HG03095 (cell line): ENCODE results near the gene SENP8.
"Not testable (repeated sequence)": the region's sequence is repeated elsewhere in the genome, so short reads cannot be mapped to it uniquely, and the experiment has no call there.

Experiments used
- ATAC-seq: cut with Tn5 transposase; IDR thresholded peaks from one replicate; pipeline ENCODE4 v1.9.1; 2021; ENCODE audit warnings: moderate library complexity; ENCODE audit not compliant: unreplicated experiment

SENP8 gene

DNA sequence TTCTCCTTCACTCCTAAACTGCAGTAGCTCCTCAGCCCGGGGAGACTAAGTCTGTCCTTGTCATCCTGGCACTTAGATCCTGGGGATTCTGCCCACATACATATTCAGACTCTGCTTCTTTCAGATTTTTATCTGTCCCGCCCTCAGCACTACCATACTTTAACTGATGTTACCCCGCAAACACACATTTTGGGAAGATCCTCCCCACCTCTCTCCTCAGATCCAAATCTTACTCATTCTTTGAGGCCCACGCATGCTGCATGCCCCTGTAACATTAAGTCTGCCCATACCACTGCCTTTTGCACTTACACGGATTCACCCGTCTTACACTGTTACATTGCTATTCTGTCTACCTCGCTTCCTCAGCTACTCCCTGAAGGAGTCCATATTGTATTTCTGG lies 36.1 kb downstream of the SENP8 start:
- ATAC-seq, result no peak

- no peak for ATAC-seq
Measured at GRCh38 chr15:72155003-72155621, 36.9 kb downstream of the SENP8 start.

DNA sequence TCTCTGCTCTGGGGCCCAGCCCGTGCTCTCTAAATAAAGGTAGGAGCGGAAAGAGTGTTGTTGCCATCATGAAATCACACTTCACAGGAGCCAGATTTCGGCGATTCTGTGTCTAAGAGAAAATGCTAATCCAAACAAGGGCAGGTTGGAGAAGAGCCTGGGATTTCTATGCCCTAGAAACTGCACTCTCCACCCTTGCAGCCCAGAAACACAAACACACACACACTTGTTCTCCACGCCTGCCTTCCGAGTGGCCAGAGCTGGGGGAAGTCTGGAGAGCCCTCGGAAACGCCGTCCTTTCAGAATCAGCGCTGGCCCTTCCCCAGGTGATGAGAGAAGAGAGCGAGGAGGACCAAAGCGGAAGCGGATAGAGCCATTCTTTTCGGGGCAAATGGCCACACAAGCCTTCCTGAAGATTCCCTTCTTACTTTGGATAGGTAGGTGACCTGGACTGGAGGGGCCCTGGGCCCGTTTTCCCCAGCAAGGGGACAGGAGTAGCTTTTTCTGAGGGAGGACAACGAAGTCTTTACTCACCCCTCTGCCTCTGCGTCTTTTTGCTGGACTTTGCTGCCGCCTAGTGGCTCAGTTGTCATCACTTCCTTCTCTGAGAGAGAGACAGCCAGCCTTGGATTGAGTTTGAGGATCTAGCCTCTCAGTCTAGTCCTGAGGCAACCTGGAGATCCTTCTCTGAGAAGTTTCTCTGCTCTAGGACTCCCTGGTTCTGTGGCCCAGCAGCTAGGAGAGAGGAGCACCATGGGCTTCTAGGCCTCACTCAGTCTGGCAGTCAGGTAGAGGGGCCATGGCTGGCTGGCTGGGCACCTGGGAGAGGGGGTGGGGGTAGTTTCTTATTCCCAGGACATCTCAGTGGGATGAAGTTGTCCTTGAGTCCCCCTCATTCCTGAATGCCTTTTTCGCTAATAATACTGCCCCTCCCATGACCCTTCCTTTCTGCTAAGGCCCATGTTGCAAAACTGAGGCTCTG lies 37.7 kb downstream of the SENP8 start:
- ATAC-seq, result peak; percentile 70

GRCh38 chr15:72156928-72157327 lies 38.7 kb downstream of the SENP8 start:
- no peak for ATAC-seq

DNA sequence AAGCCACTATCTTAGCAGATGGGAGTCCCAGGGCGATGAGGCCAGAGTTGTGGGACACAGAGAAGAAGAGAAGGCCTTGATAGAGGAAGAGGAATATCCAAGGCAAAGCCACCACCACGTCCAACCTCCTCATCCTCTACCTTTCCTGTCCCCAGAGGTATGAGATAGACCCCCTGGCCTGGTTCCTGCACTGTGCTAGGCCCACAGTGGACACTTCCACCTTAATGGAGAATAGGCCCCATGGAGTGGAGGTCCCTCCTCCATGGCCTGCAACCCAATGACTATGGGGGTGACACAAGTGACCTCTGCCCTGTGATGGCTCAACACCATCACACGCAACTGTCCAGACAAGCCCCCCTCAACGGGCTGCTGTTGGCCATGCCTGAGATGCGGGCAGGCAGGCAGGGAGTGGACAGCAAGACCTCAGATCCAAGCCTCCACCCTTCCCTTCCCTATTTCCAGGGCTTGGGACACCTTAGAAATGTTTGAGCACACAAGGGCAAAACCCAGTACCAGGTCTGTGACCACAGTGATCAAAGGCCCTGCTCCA lies 42.6 kb downstream of the SENP8 start:
- no peak for ATAC-seq

DNA sequence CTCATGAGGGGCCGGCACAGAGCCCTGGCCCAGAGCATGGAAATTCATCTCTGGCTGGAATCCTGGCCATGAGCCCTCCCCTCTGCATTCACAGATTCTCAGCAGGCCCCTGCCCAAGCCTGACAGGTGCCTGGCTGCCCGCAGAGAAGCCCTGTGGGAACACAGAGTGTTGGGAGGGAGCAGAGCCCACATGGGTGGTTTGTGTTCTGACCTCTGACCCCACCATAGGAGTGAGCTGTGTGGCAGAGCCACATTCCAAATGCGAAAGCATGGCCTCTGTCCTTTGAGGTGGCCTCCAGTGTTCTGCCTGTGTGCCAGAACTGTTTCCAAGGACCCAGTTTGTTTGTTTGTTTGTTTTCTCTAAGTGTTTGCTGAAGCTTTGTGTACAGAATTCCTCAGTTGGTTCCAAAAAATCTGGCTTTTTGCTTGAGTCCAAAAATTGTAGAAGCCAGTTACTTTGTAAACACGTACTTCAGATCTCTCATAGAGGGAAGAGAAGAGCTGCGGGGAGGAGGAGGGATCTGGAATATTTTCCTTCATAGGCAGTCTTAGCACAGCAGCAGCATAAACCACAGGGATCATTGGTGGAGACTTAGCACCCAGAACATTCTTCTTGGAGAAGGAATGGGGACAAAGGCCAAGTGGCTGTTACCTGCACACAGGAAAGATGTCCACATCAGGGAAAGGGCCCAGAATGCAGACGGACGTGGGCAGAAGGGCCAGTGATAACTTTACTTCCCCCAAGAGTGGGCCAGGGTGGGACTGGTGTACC lies 43.3 kb downstream of the SENP8 start:
- no peak for ATAC-seq

DNA sequence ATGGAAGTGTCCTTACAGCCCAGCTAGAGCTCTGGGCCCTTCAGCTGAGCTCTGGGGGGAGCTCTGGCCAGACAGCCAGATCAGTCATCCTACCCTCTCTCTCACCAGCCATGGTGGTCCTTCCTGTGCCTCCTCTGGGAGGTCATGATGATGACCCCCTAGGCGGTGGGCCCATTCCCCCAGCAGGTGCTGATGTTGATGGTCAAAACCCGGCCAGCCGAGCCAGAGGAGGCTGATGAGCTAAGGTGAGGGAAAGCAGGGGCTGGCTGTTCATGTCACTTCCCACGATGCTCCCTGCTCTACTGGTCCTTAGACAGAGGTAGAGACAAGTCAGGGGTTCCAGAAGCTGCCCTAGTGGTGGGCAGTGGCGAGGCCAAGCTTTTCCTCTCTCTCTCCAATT lies 44.4 kb downstream of the SENP8 start:
- no peak for ATAC-seq

DNA sequence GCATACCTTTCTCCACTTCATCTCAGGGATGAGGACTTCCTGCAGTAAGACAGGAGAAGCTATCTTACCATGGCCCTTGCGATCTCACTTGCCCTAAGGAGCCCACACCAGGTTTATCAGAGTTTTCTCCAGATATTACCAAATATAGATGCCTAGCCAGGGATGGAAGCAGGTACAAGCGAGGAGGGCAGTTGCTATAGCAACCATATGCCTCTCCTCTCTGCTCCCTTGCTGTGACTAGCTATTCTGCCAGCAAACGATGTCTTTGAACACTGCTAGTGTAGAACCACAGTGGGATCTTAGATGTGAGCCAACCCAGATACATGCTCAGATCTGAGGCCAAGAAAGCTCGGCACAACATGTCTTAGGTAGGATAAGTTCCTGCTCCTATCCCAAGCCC lies 45.5 kb downstream of the SENP8 start:
- no peak for ATAC-seq

- no peak for ATAC-seq
Measured at GRCh38 chr15:72166716-72167417, 48.7 kb downstream of the SENP8 start.

DNA sequence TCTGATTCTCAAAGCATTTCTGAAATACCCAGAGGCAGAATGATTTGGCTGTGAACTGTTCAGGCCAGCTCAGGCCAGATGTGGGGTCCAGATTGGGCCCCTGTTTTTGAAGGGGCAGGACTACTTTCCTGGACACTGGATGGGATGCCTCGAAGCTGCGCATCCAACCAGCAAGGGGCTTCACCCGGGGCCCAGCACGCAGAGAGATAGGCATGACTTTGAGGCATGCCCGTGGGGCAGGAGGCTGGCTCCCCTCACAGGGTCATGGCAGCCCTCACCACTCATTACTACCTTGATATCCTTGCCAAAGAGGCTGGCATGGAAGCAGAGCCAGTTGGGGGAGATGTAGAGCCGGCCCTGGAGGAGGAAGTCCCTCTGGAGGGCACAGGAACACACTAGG lies 49.2 kb downstream of the SENP8 start:
- no peak for ATAC-seq

DNA sequence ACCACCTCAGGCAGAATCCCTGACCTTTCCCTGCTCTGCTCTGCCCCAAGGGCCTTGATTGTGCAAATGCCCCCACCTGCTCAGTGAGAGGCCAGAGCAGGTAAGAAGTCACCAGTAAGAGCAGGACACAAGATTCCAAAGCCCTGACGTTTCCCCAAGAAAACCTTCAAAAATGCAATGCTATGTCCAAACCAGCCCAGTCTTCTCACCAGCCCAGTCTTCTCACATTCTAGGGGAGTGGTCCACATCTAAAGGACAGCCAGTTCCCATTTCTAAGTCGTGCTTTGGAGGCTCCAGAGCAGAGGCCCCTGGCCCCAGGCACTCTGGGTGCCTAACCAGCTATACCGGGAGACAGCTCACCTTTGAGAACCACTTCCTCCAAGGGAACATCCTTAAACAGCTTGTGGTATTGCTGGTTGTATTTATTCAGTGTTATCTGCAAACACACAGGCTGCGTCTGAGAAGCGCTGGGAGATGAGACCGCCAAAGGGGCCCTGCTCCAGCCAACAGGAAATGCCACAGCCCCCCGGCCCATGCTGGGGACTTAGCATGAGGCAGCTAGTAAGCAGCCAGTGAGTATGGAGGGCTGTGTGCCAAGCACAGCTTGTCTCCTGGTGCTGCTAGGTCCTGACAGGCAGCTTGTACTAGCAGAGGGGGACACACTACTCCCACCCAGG lies 50.1 kb downstream of the SENP8 start:
- ATAC-seq, result no peak

DNA sequence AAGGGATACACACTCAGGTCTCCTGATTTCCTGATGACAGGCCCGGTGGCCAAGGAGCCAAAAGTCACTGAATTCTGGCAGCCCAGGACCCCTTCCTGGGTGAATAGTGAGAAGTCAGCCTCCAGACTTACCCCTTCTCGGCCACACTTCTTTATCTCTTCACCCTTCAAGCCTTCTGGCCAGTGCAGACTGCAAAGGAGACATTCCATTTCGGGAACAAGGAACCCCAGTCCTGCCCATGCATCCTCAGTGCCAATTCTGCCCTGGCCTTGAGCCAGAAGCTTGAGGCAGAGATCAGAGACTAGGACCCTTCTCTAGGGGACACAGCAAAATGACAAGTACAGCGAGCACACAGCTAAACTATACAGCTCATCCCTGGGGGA lies 50.6 kb downstream of the SENP8 start:
- no peak for ATAC-seq

GRCh38 chr15:72169236-72169920 lies 51.2 kb downstream of the SENP8 start:
- no peak for ATAC-seq

- ATAC-seq, result no peak
Measured at GRCh38 chr15:72169921-72170611, 51.9 kb downstream of the SENP8 start.

GRCh38 chr15:72170691-72171090 lies 52.5 kb downstream of the SENP8 start:
- ATAC-seq, result no peak

GRCh38 chr15:72171978-72172377 lies 53.8 kb downstream of the SENP8 start:
- not testable (repeated sequence) for ATAC-seq

DNA sequence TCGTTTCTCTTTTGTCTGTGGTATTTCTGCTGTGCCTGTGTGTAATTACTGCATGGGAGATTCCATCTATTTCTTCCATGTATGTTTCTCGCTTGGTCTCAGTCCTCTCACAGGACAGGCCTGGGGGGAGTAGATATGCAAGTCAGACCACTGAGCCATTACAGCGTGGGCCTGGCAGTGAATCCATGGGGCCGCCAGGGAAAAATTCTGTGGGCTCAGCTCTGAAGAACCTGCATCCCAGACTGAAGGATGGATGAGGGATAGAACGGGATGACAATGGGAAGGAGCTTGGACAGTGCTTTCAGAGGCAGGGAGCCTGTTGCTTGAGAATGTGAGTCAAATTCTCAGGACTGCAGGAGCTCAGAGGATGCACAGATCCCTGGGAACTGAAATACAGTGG lies 54.6 kb downstream of the SENP8 start:
- ATAC-seq, result no peak

GRCh38 chr15:72173401-72173800 lies 55.2 kb downstream of the SENP8 start:
- ATAC-seq, result no peak
